ENCODE measurements around the gene DCDC2B. TPM values are rescaled to one million over a fixed set of nuclear protein-coding genes. Genes with fewer than 3 reads are reported as not detected.

DCDC2B gene
- total and polyA plus RNA-seq, 9 donors = 0.15 to 1.1 (median 0.34) TPM; not detected in 1

GRCh38 chr1:32204943-32205361, 3.9 kb upstream of the DCDC2B start:
- no peak overlapping the region for H3K27ac ChIP-seq (ENCODE audit: low read length)

DNA sequence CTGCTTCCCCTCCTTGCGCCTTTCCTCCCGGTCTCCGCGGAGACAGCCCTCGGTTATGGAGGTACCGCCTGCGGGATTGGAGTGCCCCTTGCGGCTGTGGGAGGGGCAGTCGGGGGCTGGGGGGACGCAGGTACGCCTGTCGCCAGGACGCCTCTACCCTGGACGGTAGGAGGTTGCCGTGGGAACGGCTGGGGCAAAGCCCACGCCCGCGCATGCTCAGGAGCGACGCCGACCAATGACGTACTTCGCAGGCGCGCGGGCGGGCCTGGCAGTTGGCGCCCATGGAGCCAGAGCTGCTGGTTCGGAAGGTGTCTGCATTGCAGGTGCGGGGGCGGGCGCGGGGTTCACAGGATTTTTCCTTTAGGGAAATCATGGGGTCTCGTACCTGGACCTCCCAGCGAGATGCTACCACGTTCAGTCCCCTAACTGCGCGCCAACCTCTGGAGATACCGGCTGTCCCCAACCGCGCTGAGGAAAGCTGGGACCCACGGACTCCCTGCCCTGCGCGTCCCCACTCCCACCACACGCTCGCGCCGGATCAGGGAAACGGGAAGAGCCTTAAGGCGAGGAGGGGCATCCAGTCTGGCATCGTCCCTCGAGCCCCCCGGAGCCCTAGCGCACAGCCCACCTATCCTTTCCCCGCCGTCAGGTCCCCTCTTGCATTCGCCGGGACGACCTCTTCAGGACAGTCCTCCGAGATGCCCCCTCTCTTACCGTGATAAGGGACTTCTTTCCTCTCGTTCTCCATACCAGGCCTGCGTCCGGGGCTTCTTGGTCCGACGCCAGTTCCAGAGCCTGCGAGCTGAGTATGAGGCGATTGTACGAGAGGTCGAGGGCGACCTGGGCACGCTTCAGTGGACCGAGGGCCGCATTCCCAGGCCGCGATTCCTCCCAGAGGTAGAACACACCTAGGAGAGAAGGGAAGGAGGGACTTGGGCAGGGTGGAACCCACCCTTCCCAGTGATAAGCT, 3.2 kb upstream of the DCDC2B start, which contains the start of gene IQCC:
Gene IQCC (plus strand): TSS at position 271 of the 970 bp plus-strand sequence. CDS start 11 bp downstream, at position 282.
- DNase-seq = peak; percentile 91
- Histone ChIP-seq H3K9me3 (replicated peaks; ENCODE audit: control insufficient read depth, low read depth, low read length) (no peaks in the 10 kb centered on the region), H3K4me1 (ENCODE audit: control insufficient read depth, insufficient read depth, low read length) (peaks cover 44% of the 10 kb centered on the region), H3K27me3 (ENCODE audit: control insufficient read depth, insufficient read depth, low read length) (no peaks in the 10 kb centered on the region), H3K36me3 (ENCODE audit: control insufficient read depth, insufficient read depth, low read length) (peaks cover 22% of the 10 kb centered on the region), H3K27ac (ENCODE audit: low read length) (peak within 1 kb of the TSS; percentile 67), H3K4me3 (ENCODE audit: low read length) (peak within 1 kb of the TSS; percentile 90)
- under 1% methylated on average over 56 of the region's 77 CpGs for whole genome bisulfite sequencing (ENCODE audit: insufficient coverage)

More at GRCh38 chr1:32204943-32205361, 3.9 kb upstream of the DCDC2B start:
- 29% methylated on average over 10 of the region's 26 CpGs for WGBS (ENCODE audit: insufficient coverage)
- Histone ChIP-seq H3K4me3 (ENCODE audit: low read length) (peak overlapping the region; percentile 90), H3K4me1 (ENCODE audit: control insufficient read depth, insufficient read depth, low read length) (peaks cover 48% of the 10 kb centered on the region), H3K9me3 (replicated peaks; ENCODE audit: control insufficient read depth, low read depth, low read length) (no peaks in the 10 kb centered on the region), H3K36me3 (ENCODE audit: control insufficient read depth, insufficient read depth, low read length) (peaks cover 22% of the 10 kb centered on the region), H3K27me3 (ENCODE audit: control insufficient read depth, insufficient read depth, low read length) (no peaks in the 10 kb centered on the region)
- no peak for DNase-seq

DNA sequence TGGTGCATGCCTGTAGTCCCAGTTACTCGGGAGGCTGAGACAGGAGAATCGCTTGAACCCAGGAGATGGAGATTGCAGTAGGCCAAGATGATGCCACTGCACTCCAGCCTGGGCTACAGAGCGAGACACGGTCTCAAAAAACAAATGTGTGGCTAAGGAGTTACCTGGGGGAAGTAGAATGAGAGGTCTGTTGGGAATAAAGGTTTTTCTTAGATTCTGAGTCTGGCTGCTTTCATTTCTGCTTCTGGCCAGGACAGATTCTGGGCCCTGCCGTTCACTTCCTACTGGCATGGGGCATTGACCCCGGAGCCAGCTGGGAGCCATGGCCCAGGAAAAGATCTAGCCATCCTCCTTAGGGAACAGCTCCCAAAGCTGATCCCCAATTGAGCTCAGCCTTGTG, 420 bp upstream of the DCDC2B start:
- peak overlapping the region; percentile 62 for H3K27ac ChIP-seq (ENCODE audit: low read length)
- WGBS (ENCODE audit: insufficient coverage) = 98% methylated on average over 6 of the region's 6 CpGs
- H3K4me1 ChIP-seq (ENCODE audit: control insufficient read depth, insufficient read depth, low read length) = peaks cover 31% of the 10 kb centered on the region
- no peaks in the 10 kb centered on the region for H3K27me3 ChIP-seq (ENCODE audit: control insufficient read depth, insufficient read depth, low read length)
- peaks cover 27% of the 10 kb centered on the region for H3K36me3 ChIP-seq (ENCODE audit: control insufficient read depth, insufficient read depth, low read length)
- no peak overlapping the region for H3K4me3 ChIP-seq (ENCODE audit: low read length)
- H3K9me3 ChIP-seq (replicated peaks; ENCODE audit: control insufficient read depth, low read depth, low read length) = no peaks in the 10 kb centered on the region
- DNase-seq = no peak

- Histone ChIP-seq H3K36me3 (ENCODE audit: control insufficient read depth, insufficient read depth, low read length) (peaks cover 61% of the 10 kb centered on the region), H3K4me1 (ENCODE audit: control insufficient read depth, insufficient read depth, low read length) (peaks cover 5% of the 10 kb centered on the region), H3K9me3 (replicated peaks; ENCODE audit: control insufficient read depth, low read depth, low read length) (no peaks in the 10 kb centered on the region), H3K27ac (ENCODE audit: low read length) (no peak overlapping the region), H3K27me3 (ENCODE audit: control insufficient read depth, insufficient read depth, low read length) (no peaks in the 10 kb centered on the region), H3K4me3 (ENCODE audit: low read length) (no peak overlapping the region)
- 17% methylated on average over 1 of the region's 10 CpGs for WGBS (ENCODE audit: insufficient coverage)
- peak; percentile 66 for DNase-seq
Observed at GRCh38 chr1:32215629-32216480, 7.0 kb downstream of the DCDC2B start.

DNA sequence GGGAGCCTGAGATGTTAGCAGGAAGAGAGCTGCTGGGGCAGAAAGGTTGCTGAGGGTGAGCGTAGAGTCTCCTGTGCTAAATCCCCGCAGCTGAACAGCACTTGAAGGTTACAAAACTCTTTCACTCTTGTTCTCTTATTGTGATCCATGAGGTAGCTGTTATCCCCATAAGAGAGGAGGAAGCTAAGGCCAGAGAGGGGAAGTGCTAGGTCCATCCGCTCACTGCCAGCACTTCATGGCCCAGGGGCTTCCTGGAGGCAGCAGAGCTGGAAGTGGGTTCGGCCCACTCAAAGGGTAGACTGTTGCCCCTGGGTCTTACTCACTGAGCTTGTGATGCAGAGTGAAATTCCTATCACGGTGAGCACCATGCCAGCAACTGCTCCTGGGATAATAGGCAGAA, 7.7 kb downstream of the DCDC2B start:
- Histone ChIP-seq H3K36me3 (ENCODE audit: control insufficient read depth, insufficient read depth, low read length) (peaks cover 64% of the 10 kb centered on the region), H3K27ac (ENCODE audit: low read length) (no peak overlapping the region), H3K4me1 (ENCODE audit: control insufficient read depth, insufficient read depth, low read length) (peaks cover 13% of the 10 kb centered on the region), H3K27me3 (ENCODE audit: control insufficient read depth, insufficient read depth, low read length) (no peaks in the 10 kb centered on the region), H3K4me3 (ENCODE audit: low read length) (no peak overlapping the region), H3K9me3 (replicated peaks; ENCODE audit: control insufficient read depth, low read depth, low read length) (no peaks in the 10 kb centered on the region)
- 87% methylated on average over 3 of the region's 5 CpGs for WGBS (ENCODE audit: insufficient coverage)
- DNase-seq = no peak

DNA sequence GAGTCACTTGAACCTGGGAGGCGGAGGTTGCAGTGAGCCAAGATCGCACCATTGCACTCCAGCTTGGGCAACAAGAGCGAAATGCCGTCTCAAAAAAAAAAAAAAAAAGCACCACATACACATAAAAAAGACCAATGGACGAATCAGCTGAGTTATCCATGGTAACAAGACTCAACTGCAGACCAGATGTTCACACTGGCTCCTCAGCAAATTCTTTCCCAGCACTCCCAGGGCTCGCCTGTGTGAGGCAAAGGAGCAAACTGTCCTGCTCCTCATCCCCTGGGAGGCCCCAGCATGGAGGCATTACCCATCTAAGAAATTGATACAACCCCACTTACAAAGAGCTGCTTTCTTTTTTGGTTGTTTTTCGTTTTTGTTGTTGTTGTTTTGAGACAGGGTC, 10.1 kb downstream of the DCDC2B start:
- Histone ChIP-seq H3K27ac (ENCODE audit: low read length) (no peak overlapping the region), H3K4me3 (ENCODE audit: low read length) (no peak overlapping the region), H3K9me3 (replicated peaks; ENCODE audit: control insufficient read depth, low read depth, low read length) (no peaks in the 10 kb centered on the region), H3K36me3 (ENCODE audit: control insufficient read depth, insufficient read depth, low read length) (peaks cover 62% of the 10 kb centered on the region), H3K27me3 (ENCODE audit: control insufficient read depth, insufficient read depth, low read length) (no peaks in the 10 kb centered on the region), H3K4me1 (ENCODE audit: control insufficient read depth, insufficient read depth, low read length) (peaks cover 26% of the 10 kb centered on the region)
- WGBS (ENCODE audit: insufficient coverage) = no CpG with 5 or more reads among the region's 7 CpGs
- no peak for DNase-seq

DNA sequence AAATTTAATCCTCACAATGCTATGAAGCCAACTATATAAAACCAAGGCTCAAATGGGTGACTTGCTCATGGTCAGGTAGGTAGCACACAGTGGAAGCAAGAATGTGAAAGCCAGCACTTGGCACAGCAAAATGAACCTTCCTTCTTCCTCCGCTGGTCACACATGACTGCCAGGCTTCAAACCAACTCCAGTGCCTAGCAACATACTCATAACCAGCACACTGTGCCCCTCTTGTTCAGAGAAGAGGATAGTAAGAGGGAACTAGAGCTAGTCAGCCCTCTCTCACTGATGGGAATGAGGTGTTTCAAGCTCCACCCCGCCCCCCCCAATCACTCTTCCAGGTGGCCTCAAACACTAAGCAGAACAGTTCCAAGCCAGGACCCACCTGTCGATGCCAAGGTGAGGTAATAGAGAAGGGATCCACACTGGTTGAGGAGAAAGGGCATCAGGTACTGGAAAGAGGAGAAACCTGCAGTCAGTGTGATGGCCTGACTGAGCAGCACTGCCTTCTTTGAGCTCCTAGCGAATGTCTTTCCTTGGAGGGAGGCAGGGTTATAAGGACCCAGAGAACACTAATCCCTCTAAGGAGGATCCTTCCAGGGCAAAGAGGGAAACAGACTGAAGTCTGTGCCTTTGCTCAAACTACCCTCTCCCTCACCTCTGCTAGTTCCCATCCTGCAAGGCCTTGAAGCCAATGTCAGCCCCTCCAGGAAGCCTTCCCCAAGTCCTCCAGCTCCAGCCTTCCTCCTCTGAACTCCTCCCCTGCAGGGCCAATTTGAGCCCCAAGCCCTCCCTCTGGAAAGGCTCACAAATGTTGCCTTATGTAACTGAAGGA, 12.1 kb downstream of the DCDC2B start:
- Histone ChIP-seq H3K36me3 (ENCODE audit: control insufficient read depth, insufficient read depth, low read length) (peaks cover 56% of the 10 kb centered on the region), H3K27me3 (ENCODE audit: control insufficient read depth, insufficient read depth, low read length) (no peaks in the 10 kb centered on the region), H3K4me1 (ENCODE audit: control insufficient read depth, insufficient read depth, low read length) (peaks cover 26% of the 10 kb centered on the region), H3K9me3 (replicated peaks; ENCODE audit: control insufficient read depth, low read depth, low read length) (no peaks in the 10 kb centered on the region), H3K27ac (ENCODE audit: low read length) (peak overlapping the region; percentile 82), H3K4me3 (ENCODE audit: low read length) (peak overlapping the region; percentile 73)
- 100% methylated on average over 1 of the region's 4 CpGs for WGBS (ENCODE audit: insufficient coverage)
- DNase-seq = no peak

DNA sequence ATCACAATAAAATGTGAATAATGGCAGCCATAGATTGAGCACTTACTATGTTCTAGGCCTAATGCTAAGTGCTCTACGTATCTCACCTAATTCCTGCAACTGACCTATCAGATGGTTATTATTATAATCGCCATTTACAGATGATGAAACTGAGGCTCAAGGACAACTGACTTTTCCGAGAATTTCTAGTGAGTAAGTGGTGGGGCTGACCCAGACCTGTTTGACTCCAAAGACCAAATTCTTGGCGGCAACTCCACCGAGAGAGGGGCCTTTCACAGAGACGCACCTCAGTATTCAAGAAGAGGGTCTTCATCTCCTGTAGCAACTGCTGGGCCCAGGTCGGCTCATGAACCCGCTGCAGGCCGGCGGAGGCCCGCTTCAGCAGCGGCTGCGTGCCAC, 12.7 kb downstream of the DCDC2B start:
- 8% methylated on average over 12 of the region's 13 CpGs for WGBS (ENCODE audit: insufficient coverage)
- no peaks in the 10 kb centered on the region for H3K27me3 ChIP-seq (ENCODE audit: control insufficient read depth, insufficient read depth, low read length)
- no peaks in the 10 kb centered on the region for H3K9me3 ChIP-seq (replicated peaks; ENCODE audit: control insufficient read depth, low read depth, low read length)
- H3K36me3 ChIP-seq (ENCODE audit: control insufficient read depth, insufficient read depth, low read length) = peaks cover 54% of the 10 kb centered on the region
- H3K4me1 ChIP-seq (ENCODE audit: control insufficient read depth, insufficient read depth, low read length) = peaks cover 23% of the 10 kb centered on the region
- peak overlapping the region; percentile 82 for H3K27ac ChIP-seq (ENCODE audit: low read length)
- no peak for DNase-seq
- peak overlapping the region; percentile 73 for H3K4me3 ChIP-seq (ENCODE audit: low read length)

DNA sequence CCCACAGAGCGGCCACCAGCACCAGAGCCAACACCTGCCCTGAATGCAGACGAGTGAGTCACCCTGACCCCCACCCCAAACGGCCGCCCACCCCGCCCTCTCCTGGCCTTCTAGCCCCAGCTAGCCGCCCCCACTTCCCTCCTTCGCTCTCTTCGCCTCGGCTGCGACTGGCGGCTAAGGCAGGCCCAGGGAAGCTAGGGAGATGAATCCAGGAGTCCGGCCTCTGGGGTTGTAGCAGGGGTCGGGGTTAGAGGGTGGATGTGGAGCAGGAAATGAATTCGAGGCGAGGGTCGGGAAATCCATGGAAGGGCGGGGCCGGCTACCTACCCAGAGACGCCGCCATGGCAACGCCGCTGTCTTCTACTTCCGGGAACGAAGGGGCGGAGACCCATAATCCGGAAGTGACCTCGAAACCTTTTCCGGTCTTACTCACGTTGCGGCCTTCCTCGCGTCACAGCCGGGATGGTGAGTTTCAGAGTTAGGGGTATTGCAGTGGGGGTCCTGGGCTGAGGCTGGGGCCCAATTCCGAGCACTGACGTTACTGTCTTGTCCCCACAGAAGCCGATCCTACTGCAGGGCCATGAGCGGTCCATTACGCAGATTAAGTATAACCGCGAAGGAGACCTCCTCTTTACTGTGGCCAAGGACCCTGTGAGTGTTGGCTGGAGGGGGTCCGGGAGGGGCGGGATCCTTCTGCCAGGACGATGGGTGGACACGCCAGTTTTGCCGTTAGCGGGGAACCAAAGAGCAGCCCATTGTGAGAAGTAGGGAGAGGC, 13.3 kb downstream of the DCDC2B start, which contains the start of the genes EIF3I and TMEM234:
Gene EIF3I (plus strand): TSS at position 428 of the 776 bp plus-strand sequence. CDS start 35 bp downstream, at position 463.
Gene TMEM234 (minus strand): TSS at position 374 of the 776 bp plus-strand sequence. CDS start 31 bp downstream, at position 343.
- Histone ChIP-seq H3K27me3 (ENCODE audit: control insufficient read depth, insufficient read depth, low read length) (no peaks in the 10 kb centered on the region), H3K36me3 (ENCODE audit: control insufficient read depth, insufficient read depth, low read length) (peaks cover 51% of the 10 kb centered on the region), H3K4me1 (ENCODE audit: control insufficient read depth, insufficient read depth, low read length) (peaks cover 23% of the 10 kb centered on the region), H3K27ac (ENCODE audit: low read length) (peak within 1 kb of the TSS; percentile 93), H3K9me3 (replicated peaks; ENCODE audit: control insufficient read depth, low read depth, low read length) (no peaks in the 10 kb centered on the region), H3K4me3 (ENCODE audit: low read length) (peak within 1 kb of the TSS; percentile 73)
- peak; percentile 98 for DNase-seq
- WGBS (ENCODE audit: insufficient coverage) = under 1% methylated on average over 35 of the region's 46 CpGs
